Measurements from ENCODE around the gene ABCC5. TPM values are rescaled to one million over a fixed set of nuclear protein-coding genes. Genes with fewer than 3 reads are reported as not detected.

The ABCC5 gene
- total and polyA plus RNA-seq, 2 of the 8 experiments (the other 6 are each of a cell fraction or from before 2014, with no cell fraction given), result 25.3 to 40.8 TPM

DNA sequence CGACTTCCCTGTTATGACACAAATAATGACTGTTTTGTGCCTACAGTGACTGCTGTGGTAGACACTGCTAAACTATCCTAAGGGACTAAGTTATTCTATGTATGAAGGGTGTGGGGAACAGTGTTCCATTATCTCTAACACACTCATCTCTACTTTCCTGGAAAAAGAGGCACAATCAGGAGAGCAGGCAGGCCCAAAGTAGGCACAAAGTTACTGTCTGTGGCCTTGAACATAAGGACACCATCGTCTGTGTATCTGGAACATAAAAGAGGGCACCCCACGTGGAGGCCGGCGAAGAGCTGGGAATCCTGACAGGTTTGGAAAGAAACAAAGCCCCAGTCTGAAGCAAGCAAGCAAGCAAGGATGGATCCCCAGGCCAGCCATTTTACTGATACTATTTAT lies 1.5 kb downstream of the ABCC5 start:
- Histone ChIP-seq H2BK120ac (replicated peaks; ENCODE audit: low read depth, low read length) (no peak overlapping the region), H3K4me1 (replicated peaks in 1 of 4; ENCODE audit: control insufficient read depth in 3 of 4, insufficient read depth in 4 of 4, low read length in 3 of 4) (peaks cover 2 to 9% (median 7%) of the 10 kb centered on the region in 4 experiments; a peak in 3 of 7 replicates), H2BK12ac (ENCODE audit: low read depth, low read length) (no peak overlapping the region), H4K5ac (ENCODE audit: insufficient read length, low read depth, low read length) (no peak overlapping the region), H3K79me2 (ENCODE audit: control insufficient read depth in 1 of 2, insufficient read depth in 2 of 2, low read length in 2 of 2) (peaks cover 0 to 22% of the 10 kb centered on the region in 2 experiments; a peak in 2 of 4 replicates), H3K4me2 (ENCODE audit: insufficient read depth in 1 of 2, low read depth in 2 of 2, low read length in 2 of 2) (peak overlapping the region in 1 of 2 experiments; percentile 66; a peak in 2 of 4 replicates), H4K8ac (ENCODE audit: extremely low read depth, insufficient read depth, low read length) (no peak overlapping the region), H3K4me3 (ENCODE audit: extremely low read depth in 1 of 4, insufficient read depth in 2 of 4, low read depth in 3 of 4, low read length in 4 of 4) (peak overlapping the region in 1 of 4 experiments; percentile 1; a peak in 1 of 8 replicates), H3K9me3 (ENCODE audit: insufficient read depth in 2 of 2, low read depth in 1 of 2, low read length in 1 of 2) (no peaks in the 10 kb centered on the region), H3K36me3 (ENCODE audit: control insufficient read depth in 2 of 4, insufficient read depth in 4 of 4, low read length in 3 of 4) (peaks cover 0 to 18% (median 4%) of the 10 kb centered on the region in 4 experiments; a peak in 5 of 8 replicates), H3K79me1 (ENCODE audit: low read depth, low read length) (no peaks in the 10 kb centered on the region; the same call in 1 of the 2 replicates), H3K27me3 (replicated peaks in 1 of 4; ENCODE audit: control insufficient read depth in 3 of 4, extremely low read depth in 1 of 4, insufficient read depth in 3 of 4, low read length in 3 of 4) (no peaks in the 10 kb centered on the region), H3K4ac (replicated peaks; ENCODE audit: insufficient read length, low read depth, low read length) (no peak overlapping the region), H4K91ac (replicated peaks; ENCODE audit: insufficient read length, low read length) (no peak overlapping the region), H2BK20ac (ENCODE audit: low read length) (no peak overlapping the region), H2BK5ac (ENCODE audit: low read depth, low read length) (no peak overlapping the region), H2AK5ac (ENCODE audit: low read depth, low read length) (no peak overlapping the region), H2AFZ (ENCODE audit: low read length) (no peak overlapping the region), H3K14ac (ENCODE audit: insufficient read length) (no peak overlapping the region), H3K27ac (ENCODE audit: low read depth, low read length) (no peak overlapping the region), H4K20me1 (replicated peaks in 1 of 2; ENCODE audit: control insufficient read depth in 1 of 2, insufficient read depth in 2 of 2, low read length in 2 of 2) (no peaks in the 10 kb centered on the region), H3K56ac (replicated peaks; ENCODE audit: insufficient read length, low read depth, low read length) (no peak overlapping the region), H3K23me2 (ENCODE audit: low read depth, low read length) (peaks cover 3% of the 10 kb centered on the region; the same call in 1 of the 2 replicates), H3K23ac (ENCODE audit: insufficient read length) (no peak overlapping the region), H2BK15ac (ENCODE audit: low read length) (no peak overlapping the region), H3K9ac (replicated peaks in 1 of 4; ENCODE audit: extremely low read depth in 1 of 4, low read depth in 3 of 4, low read length in 3 of 4) (no peak overlapping the region), H3K18ac (ENCODE audit: extremely low read depth, low read length) (no peak overlapping the region)
- DNase-seq (ENCODE audit: low read depth in 1 of 2, low spot score in 2 of 2) (no peak), FAIRE-seq (no peak)
- POLR2A ChIA-PET (ENCODE audit: partially characterized antibody), result interaction anchor here (1.2 kb wide), 1 partner anchor 46 kb away, joined by 3 read pairs; no protein-coding TSS in a partner anchor
- CTCF ChIA-PET (ENCODE audit: partially characterized antibody), result interaction anchor here (0.7 to 2.1 kb wide), 15 partner anchors 10 to 274 kb away, joined by 3 to 14 read pairs (median 3); partner anchors contain the start of gene HTR3E
- WGBS, 2 experiments (ENCODE audit: extremely low coverage in 1 of 2, insufficient coverage in 1 of 2, insufficient read length in 1 of 2, insufficient replicate concordance in 2 of 2, low coverage in 1 of 2, low lambda C conversion rate in 2 of 2, missing lambda C conversion rate in 1 of 2), result 83% methylated on average over 5 of the region's 5 CpGs; no CpG with 5 or more reads in 1 of the 2 experiments
- TF ChIP-seq RBBP5 (IDR thresholded peaks at IDR 0.05; ENCODE audit: borderline replicate concordance, low read depth, low read length), result no peak
- no peak for TF ChIP-seq CHD1 (IDR thresholded peaks at IDR 0.05; ENCODE audit: low read depth, low read length)
- TF ChIP-seq SIRT6 (IDR thresholded peaks at IDR 0.05; ENCODE audit: low read length), result no peak
- no peak for TF ChIP-seq TCF12 (IDR thresholded peaks at IDR 0.05; ENCODE audit: low read depth, low read length)
- TF ChIP-seq, protein P1, sequence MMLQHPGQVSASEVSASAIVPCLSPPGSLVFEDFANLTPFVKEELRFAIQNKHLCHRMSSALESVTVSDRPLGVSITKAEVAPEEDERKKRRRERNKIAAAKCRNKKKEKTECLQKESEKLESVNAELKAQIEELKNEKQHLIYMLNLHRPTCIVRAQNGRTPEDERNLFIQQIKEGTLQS (IDR thresholded peaks at IDR 0.05; ENCODE audit: insufficient read depth, low read depth, low read length), result no peak
- TF ChIP-seq YY1 (IDR thresholded peaks at IDR 0.05; ENCODE audit: low read depth, low read length), result no peak
- no peak for TF ChIP-seq KDM1A (IDR thresholded peaks at IDR 0.05; ENCODE audit: borderline replicate concordance, low read length)
- no peak for TF ChIP-seq BACH1 (IDR thresholded peaks at IDR 0.05; ENCODE audit: low read length)
- TF ChIP-seq ZNF274 (IDR thresholded peaks at IDR 0.05; ENCODE audit: borderline replicate concordance, extremely low read depth, low read length), result no peak
- TF ChIP-seq POLR2A (IDR thresholded peaks at IDR 0.05; ENCODE audit: control extremely low read depth in 1 of 2, low read depth in 2 of 2, low read length in 2 of 2), result no peak
- TF ChIP-seq TAF7 (optimal IDR thresholded peaks at IDR 0.05; ENCODE audit: borderline replicate concordance, low read depth, low read length), result no peak
- TF ChIP-seq FOSL1 (IDR thresholded peaks at IDR 0.05; ENCODE audit: insufficient read depth, low read depth, low read length), result no peak
- no peak for TF ChIP-seq CEBPB (IDR thresholded peaks at IDR 0.05; ENCODE audit: low read depth, low read length)

Measured in H1 (cell line).